T-helper 2 cell treated with Interferon-gamma antibody and Interleukin-4, amounts not matched to agents 100 ng/mL and 5 ng/mL, for 36 hours (primary cell): ENCODE measurements around the gene LRRC4. TPM values are rescaled to one million over a fixed set of nuclear protein-coding genes. Genes with fewer than 3 reads are reported as not detected.

ENCODE experiments used
- intact Hi-C: fragments of 100-400 bp; cut with micrococcal nuclease; formaldehyde crosslinking; loops from one replicate; pipeline ENCODE4 v1.15.1; 2023
- total RNA-seq: library from RNA; stranded (reverse); gene quantifications from 2 replicates; pipeline ENCODE4 v1.2.3, GENCODE V29; 2022

Gene LRRC4
- total RNA-seq, 1 donor from 2014 or later: not detected

DNA sequence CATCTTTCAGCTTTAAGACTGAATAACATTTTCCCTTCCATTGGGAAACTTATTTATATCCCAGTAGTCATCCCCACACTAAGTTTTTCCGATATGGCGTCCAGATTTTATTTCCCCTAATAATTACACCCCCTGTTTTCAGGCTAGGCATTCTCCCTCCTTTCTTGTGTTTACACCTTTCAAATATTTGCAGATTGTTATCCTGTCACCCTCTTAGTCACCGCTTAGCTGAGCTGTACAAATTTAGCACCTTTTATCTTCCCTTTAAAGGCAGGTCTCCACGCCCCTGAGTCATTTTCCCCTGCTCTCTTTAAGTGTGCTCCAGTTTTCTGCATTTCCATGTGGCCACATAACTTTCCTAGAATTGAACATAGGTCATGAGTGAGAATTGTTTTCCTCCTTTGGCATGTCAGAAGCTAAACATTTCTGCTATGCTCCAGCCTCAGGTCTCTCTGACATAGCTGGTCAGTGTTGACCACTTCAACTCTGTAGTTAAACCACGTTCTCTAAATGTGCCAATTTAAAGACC is 47.4 kb downstream of the LRRC4 start:
- intact Hi-C loops: no loop called here

DNA sequence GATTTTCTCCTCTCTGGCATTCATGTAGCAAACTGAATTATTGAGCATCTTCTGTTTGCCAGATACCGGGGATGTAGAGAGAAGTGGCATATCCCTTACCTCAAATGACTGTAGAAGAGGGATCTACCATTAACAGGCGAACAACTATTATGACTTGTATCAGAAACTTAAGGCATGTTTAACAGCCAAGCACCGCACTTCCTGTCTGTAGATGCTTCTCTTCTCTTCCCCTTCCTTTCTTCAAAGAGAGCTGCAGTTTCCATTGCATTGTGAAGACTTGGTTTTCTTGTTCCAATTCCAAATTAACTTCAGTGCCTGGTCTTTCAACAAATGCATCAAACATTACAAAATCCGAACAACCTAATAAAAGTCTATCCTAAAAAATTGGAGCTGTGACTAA is 49.3 kb downstream of the LRRC4 start:
- intact Hi-C loops: no loop called here

DNA sequence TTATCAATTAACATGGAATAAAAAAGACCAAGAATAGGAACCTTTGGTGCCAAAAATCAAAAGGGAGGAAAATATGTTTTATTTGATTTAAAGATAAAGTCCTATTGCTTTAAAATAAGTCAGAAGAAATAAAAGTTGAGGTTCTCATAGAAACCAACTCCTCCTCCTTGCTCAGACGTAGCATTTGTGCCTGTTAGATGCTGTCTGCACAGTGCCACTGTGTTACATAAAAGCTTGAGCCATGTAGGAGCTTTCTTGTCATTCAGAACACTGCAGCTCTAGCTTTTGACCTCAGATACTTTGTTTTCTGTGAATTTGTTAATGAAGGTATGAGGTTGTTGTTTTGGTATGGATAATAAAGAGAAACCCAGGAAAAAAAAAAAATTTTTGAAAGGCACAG is 50.3 kb downstream of the LRRC4 start:
- intact Hi-C loops: no loop called here

DNA sequence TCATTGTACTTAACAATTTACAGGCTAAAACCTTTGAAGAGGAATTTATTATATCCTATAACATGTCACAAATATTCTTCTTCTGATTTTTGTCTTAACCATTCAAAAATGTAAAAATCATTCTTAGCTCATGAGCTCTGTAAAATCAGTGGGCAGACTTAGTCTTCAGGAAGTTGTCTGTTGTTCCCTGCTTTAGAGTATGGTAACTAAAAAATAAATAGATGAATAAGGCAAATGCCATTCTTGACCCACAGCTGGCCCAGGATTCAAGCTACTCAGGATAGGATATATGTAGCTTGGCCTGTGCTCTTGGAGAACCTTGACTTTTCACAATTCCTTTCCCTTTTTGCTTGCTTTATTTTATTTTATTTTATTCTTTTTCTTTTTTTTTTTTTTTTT is 51.5 kb downstream of the LRRC4 start:
- intact Hi-C loops: no loop called here

DNA sequence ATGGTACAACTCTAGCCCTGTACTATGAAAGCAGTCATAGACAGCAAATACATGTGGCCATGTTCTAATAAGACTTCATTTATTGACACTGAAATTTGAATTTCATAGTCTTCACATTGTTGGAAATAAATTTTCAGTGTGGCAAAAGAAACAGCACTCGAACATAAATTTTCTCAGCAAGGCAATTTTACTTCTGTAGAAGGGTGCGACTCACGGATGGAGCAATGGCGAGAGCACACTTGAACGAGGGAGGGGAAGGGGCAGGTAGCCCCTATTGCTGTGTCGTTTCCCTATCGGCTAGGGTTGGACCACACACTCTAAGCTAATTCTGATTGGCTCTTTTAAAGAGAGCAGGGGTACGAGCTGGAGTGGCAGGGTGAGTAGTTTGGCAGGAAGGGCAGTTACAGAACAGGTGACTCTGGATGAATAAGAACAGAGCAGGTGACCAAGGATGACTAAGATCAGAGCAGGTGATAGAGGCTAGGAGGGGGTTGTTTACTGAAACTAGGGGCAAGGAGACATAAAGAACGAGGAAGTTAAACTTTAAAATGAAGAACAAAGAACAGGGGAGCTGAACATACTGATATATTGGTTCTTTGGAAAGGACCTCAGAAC is 52.0 kb downstream of the LRRC4 start:
- intact Hi-C loops: no loop called here

DNA sequence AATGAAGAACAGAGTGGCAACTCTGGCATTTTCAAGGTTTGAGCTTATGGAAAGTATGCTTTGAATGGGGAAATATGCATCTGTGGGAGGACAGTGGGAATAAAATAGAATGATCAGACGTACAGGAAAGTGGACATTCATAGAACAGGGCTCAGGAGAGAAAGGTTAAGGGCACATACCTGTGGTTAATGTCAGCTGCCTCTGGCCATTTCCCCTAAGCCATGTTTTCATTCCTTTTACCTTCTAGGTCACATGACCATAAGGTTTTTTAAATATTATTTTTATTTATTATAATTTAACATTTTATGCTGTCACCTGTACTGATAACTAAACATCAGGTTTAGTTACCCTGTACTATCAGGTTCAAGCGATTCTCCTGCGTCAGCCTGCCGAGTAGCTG is 52.8 kb downstream of the LRRC4 start:
- intact Hi-C loops: no loop called here

Other genes starting within 250 kb of the LRRC4 start
- not detected in 2 replicates for gene LEP, start 209.8 kb upstream of the LRRC4 start, total RNA-seq